Endometrium (tissue), 2 donors: ENCODE data around the gene PGAM4.
"Not testable (repeated sequence)": the region's sequence is repeated elsewhere in the genome, so short reads cannot be mapped to it uniquely, and the experiment has no call there.

Experiments used
- FAIRE-seq: peaks from 2 replicates; lab custom pipeline; 2012; peaks lifted over from hg19 to GRCh38; lab: Jason Lieb, UNC
- donor health status: control.
- donor health status: control.

PGAM4 gene

GRCh38 chrX:77924320-77924859, 45.0 kb downstream of the PGAM4 start:
- no peak for FAIRE-seq

- no peak for FAIRE-seq
Measured at GRCh38 chrX:77922787-77923186, 46.7 kb downstream of the PGAM4 start.

DNA sequence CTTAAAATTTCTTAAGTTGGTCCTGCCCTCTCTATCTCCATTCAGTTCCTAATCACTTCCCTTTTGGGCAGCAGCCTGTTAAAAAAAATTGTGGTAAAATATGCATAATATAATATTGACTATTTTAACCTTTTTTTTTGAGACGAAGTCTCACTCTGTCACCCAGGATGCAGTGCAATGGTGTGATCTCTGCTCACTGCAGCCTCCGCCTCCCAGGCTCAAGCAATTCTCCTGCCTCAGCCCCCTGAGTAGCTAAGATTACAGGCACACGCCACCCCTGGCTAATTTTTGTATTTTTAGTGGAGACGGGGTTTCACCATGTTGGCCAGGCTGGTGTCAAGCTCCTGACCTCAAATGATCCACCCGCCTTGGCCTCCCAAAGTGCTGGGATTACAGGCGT, 50.1 kb downstream of the PGAM4 start:
- FAIRE-seq = not testable (repeated sequence)

DNA sequence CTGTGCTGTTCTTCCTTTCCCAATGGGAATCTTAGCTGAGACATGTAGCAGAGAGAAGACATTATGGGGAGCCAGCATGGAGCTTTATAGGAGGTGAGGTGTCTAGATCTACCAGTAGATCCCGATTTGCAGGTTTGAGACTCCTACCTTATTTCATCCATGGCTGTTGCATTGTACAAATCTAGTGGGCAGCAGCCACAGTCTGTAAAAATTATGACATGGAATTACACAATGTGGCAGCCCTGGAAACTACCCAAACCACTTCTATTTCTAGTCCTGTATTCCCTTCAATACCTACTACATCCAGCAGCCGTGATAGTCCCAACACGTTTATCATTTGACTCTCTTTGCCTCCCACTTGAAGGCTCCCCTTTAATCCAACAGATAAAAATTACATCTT, 50.9 kb downstream of the PGAM4 start:
- no peak for FAIRE-seq
